OCI-LY7 (cell line): Measurements from ENCODE around the gene FHIT. TPM values are rescaled to one million over a fixed set of nuclear protein-coding genes. Genes with fewer than 3 reads are reported as not detected.

Source experiments
- BruUV-seq: library from RNA; stranded (reverse); fragments of 400-500 nt; replicated peaks from 2 replicates; lab custom pipeline; 2021; lab: Mats Ljungman, UMichigan
- CTCF ChIA-PET: fragments of 300-600 bp; sonication (Branson Sonifier 250); formaldehyde crosslinking; loops from one replicate; lab custom pipeline; 2022; ENCODE audit warnings: antibody characterized with exemption; ENCODE audit not compliant: unreplicated experiment; lab: Charles Lee
- POLR2A ChIA-PET: fragments of 300-600 bp; sonication (Branson Sonifier 250); formaldehyde crosslinking; loops from one replicate; lab custom pipeline; 2022; ENCODE audit warnings: antibody characterized with exemption; lab: Charles Lee
- DNase-seq: peaks from one replicate; pipeline ENCODE4 v3.0.0-alpha.2; 2015; ENCODE audit warnings: low spot score
- H2AFZ ChIP-seq: fragments of 200-600 bp; sonication (generic), shearing (Covaris generic); 2 replicates; pipeline ENCODE4 v1.6.1; 2014; ENCODE audit warnings: mild to moderate bottlenecking, antibody characterized with exemption, low read length, moderate library complexity
- H3K27ac ChIP-seq: fragments of 200-600 bp; sonication (generic); 2 replicates; pipeline ENCODE4 v1.5.1; 2014; ENCODE audit warnings: mixed run types, low read depth, mild to moderate bottlenecking, moderate library complexity, low read length, inconsistent platforms; ENCODE audit not compliant: poor library complexity, severe bottlenecking
- H3K36me3 ChIP-seq: fragments of 200-600 bp; sonication (generic); 2 replicates; pipeline ENCODE4 v1.6.1; 2014; ENCODE audit warnings: mild to moderate bottlenecking, antibody characterized with exemption, low read length, moderate library complexity, mixed read lengths; ENCODE audit not compliant: insufficient read depth
- H3K4me1 ChIP-seq: fragments of 200-600 bp; sonication (generic); 2 replicates; pipeline ENCODE4 v1.5.1; 2014; ENCODE audit warnings: mild to moderate bottlenecking, low read length; ENCODE audit not compliant: insufficient read depth, poor library complexity, severe bottlenecking
- H3K4me2 ChIP-seq: fragments of 200-600 bp; sonication (generic); 2 replicates; pipeline ENCODE4 v1.6.1; 2014; ENCODE audit warnings: mild to moderate bottlenecking, low read length
- H3K4me3 ChIP-seq: fragments of 200-600 bp; sonication (generic); 2 replicates; pipeline ENCODE4 v1.5.1; 2014; ENCODE audit warnings: mild to moderate bottlenecking, low read depth, low read length; ENCODE audit not compliant: poor library complexity, severe bottlenecking
- H3K79me2 ChIP-seq: fragments of 200-600 bp; sonication (generic); 2 replicates; pipeline ENCODE4 v1.6.1; 2016; ENCODE audit warnings: low read depth, mild to moderate bottlenecking, low read length, moderate library complexity, mixed read lengths; ENCODE audit not compliant: insufficient read depth
- H3K9me2 ChIP-seq: fragments of 200-600 bp; sonication (generic); 2 replicates; pipeline ENCODE4 v1.6.1; 2016; ENCODE audit warnings: mild to moderate bottlenecking, low read length, mixed read lengths; ENCODE audit not compliant: insufficient read depth
- H3K9me3 ChIP-seq: fragments of 200-600 bp; sonication (generic); 2 replicates; pipeline ENCODE4 v1.6.1; 2014; ENCODE audit warnings: mild to moderate bottlenecking, mixed run types, low read length, mixed read lengths
- H4K20me1 ChIP-seq: fragments of 200-600 bp; sonication (generic); 2 replicates; pipeline ENCODE4 v1.6.1; 2014; ENCODE audit warnings: mild to moderate bottlenecking, antibody characterized with exemption, low read length, moderate library complexity, mixed read lengths; ENCODE audit not compliant: insufficient read depth
- EZH2phosphoT487 ChIP-seq: fragments of 200-600 bp; sonication (generic); IDR thresholded peaks from 2 replicates; pipeline ENCODE4 v1.6.1; 2018; ENCODE audit warnings: low read depth, borderline replicate concordance, mild to moderate bottlenecking, mixed run types, antibody characterized with exemption, low read length, moderate library complexity, mixed read lengths
- intact Hi-C: fragments of 100-400 bp; cut with micrococcal nuclease; formaldehyde crosslinking; loops from one replicate; pipeline ENCODE4 v1.10.0; 2022; ENCODE audit not compliant: unreplicated experiment
- total RNA-seq, 2 experiments: library from RNA; depleted of rRNA in 1 of 2; stranded (reverse); fragments of >200 nt in 1 of 2; shearing (Covaris generic) in 1 of 2; gene quantifications; 2 replicates each; pipeline ENCODE4 v1.2.3, GENCODE V29; 2014 to 2022
- TF ChIP-seq, protein P1 (sequence below): fragments of 200-600 bp; sonication (generic); conservative IDR thresholded peaks from 2 replicates; pipeline ENCODE4 v1.5.1; 2014; ENCODE audit warnings: mild to moderate bottlenecking, antibody characterized with exemption, low read length, moderate library complexity, mixed read lengths

Gene FHIT
- total RNA-seq, 2 experiments from 2014 or later = 5.0 to 10.9 TPM

- Histone ChIP-seq H3K4me2 (no peak overlapping the region), H3K79me2 (no peaks in the 10 kb centered on the region), H3K4me1 (no peaks in the 10 kb centered on the region), H3K4me3 (no peak overlapping the region), H3K36me3 (no peaks in the 10 kb centered on the region), H3K27ac (no peak overlapping the region), H3K9me3 (no peaks in the 10 kb centered on the region), H2AFZ (no peak overlapping the region), H4K20me1 (no peaks in the 10 kb centered on the region), H3K9me2 (no peaks in the 10 kb centered on the region)
- DNase-seq = no peak
- TF ChIP-seq, protein P1, sequence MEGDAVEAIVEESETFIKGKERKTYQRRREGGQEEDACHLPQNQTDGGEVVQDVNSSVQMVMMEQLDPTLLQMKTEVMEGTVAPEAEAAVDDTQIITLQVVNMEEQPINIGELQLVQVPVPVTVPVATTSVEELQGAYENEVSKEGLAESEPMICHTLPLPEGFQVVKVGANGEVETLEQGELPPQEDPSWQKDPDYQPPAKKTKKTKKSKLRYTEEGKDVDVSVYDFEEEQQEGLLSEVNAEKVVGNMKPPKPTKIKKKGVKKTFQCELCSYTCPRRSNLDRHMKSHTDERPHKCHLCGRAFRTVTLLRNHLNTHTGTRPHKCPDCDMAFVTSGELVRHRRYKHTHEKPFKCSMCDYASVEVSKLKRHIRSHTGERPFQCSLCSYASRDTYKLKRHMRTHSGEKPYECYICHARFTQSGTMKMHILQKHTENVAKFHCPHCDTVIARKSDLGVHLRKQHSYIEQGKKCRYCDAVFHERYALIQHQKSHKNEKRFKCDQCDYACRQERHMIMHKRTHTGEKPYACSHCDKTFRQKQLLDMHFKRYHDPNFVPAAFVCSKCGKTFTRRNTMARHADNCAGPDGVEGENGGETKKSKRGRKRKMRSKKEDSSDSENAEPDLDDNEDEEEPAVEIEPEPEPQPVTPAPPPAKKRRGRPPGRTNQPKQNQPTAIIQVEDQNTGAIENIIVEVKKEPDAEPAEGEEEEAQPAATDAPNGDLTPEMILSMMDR = no peak
- no peak for TF ChIP-seq EZH2phosphoT487
- no TSS peak for BruUV-seq
- intact Hi-C loops = no loop called here
- ChIA-PET CTCF (no interaction called here), POLR2A (interaction anchor here (1.2 kb wide), 1 partner anchor 11 kb away, joined by 3 read pairs; no protein-coding TSS in a partner anchor)
Observed at GRCh38 chr3:60497902-60498301, 753.4 kb downstream of the FHIT start.

- Histone ChIP-seq H2AFZ (no peak overlapping the region), H3K4me3 (no peak overlapping the region), H3K4me2 (no peak overlapping the region), H3K79me2 (no peaks in the 10 kb centered on the region), H3K27ac (no peak overlapping the region), H3K36me3 (no peaks in the 10 kb centered on the region), H3K9me3 (no peaks in the 10 kb centered on the region), H3K9me2 (no peaks in the 10 kb centered on the region), H4K20me1 (no peaks in the 10 kb centered on the region), H3K4me1 (no peaks in the 10 kb centered on the region)
- no peak for DNase-seq
- CTCF ChIA-PET = no interaction called here
- no TSS peak for BruUV-seq
- intact Hi-C loops = no loop called here
- POLR2A ChIA-PET = interaction anchor here (0.5 to 0.7 kb wide), 2 partner anchors 15 to 45 kb away, joined by 3 read pairs; no protein-coding TSS in a partner anchor
- TF ChIP-seq, protein P1 = no peak
- TF ChIP-seq EZH2phosphoT487 = no peak
Observed at GRCh38 chr3:60490992-60491391, 760.3 kb downstream of the FHIT start.

DNA sequence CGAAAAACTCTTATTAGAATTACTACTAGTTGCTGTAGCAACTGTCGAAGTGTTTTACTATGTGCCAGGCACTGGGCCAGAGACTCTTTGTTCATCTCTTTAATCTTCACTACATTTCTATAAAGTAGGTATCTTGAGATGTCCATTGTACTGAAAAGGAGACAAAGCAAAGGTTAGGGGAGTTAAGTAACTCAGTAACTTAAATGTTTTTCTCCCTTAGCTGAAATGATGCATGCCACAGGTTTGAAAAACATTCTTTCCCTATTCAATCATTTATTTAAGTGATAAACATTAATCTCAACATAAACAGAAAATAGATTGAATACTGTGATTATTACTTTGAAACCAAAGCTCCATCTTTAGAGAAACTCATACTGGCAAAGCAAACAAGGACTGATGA, 776.2 kb downstream of the FHIT start:
- intact Hi-C loops = no loop called here
- H3K27ac ChIP-seq = no peak overlapping the region
- H4K20me1 ChIP-seq = no peaks in the 10 kb centered on the region
- H3K4me3 ChIP-seq = no peak overlapping the region
- H3K36me3 ChIP-seq = no peaks in the 10 kb centered on the region
- ChIA-PET CTCF (no interaction called here), POLR2A (no interaction called here)
- H3K79me2 ChIP-seq = no peaks in the 10 kb centered on the region
- no peaks in the 10 kb centered on the region for H3K4me1 ChIP-seq
- H3K4me2 ChIP-seq = no peak overlapping the region
- H3K9me3 ChIP-seq = no peaks in the 10 kb centered on the region
- TF ChIP-seq, protein P1 = no peak
- no peak for TF ChIP-seq EZH2phosphoT487
- no peak overlapping the region for H2AFZ ChIP-seq
- H3K9me2 ChIP-seq = no peaks in the 10 kb centered on the region
- DNase-seq = no peak
- no TSS peak for BruUV-seq
